ENCODE data around the gene RPAP2.

RPAP2 gene

DNA sequence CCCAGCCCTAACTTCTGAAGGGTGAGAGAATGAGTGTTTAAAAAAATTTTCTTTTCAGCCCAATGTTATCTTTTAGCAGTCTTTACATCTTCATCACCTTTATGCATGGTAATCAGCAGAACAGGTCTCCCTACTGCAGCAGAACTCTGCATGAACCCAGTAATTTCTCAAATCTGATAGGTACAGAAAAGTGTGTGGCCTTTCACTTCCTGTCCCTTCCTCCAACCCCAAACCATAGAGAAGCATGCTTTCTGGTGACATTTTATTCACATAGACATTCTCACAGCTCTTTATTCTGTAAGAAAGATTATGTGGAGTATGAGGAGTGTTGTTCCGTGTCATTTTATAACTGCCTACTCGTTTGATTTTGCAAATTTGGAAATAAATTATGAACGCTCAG lies 68.6 kb downstream of the RPAP2 start:
- no peak for ATAC-seq
- TF ChIP-seq BACH2 (CRISPR knock-in tag; IDR thresholded peaks at IDR 0.05; ENCODE audit: borderline replicate concordance) (no peak), ISL1 (CRISPR knock-in tag; IDR thresholded peaks at IDR 0.05) (no peak), CSDC2 (CRISPR knock-in tag; IDR thresholded peaks at IDR 0.05) (no peak), ZC3H10 (CRISPR knock-in tag; IDR thresholded peaks at IDR 0.05) (no peak), TCF4 (CRISPR knock-in tag; IDR thresholded peaks at IDR 0.05; ENCODE audit: borderline replicate concordance) (no peak), SNAI2 (CRISPR knock-in tag; IDR thresholded peaks at IDR 0.05) (no peak), PPARA (CRISPR knock-in tag; IDR thresholded peaks at IDR 0.05; ENCODE audit: borderline replicate concordance) (no peak), TOX (CRISPR knock-in tag; IDR thresholded peaks at IDR 0.05; ENCODE audit: borderline replicate concordance) (no peak), RARB (CRISPR knock-in tag; IDR thresholded peaks at IDR 0.05) (no peak), ZNF8 (CRISPR knock-in tag; IDR thresholded peaks at IDR 0.05) (no peak), ZFP3 (CRISPR knock-in tag; IDR thresholded peaks at IDR 0.05) (no peak), GLIS3 (CRISPR knock-in tag; IDR thresholded peaks at IDR 0.05) (no peak), ZNF565 (CRISPR knock-in tag; conservative IDR thresholded peaks at IDR 0.05; ENCODE audit: low read depth) (no peak), ZNF70 (CRISPR knock-in tag; IDR thresholded peaks at IDR 0.05) (no peak), OSR1 (CRISPR knock-in tag; IDR thresholded peaks at IDR 0.05) (no peak), ARNTL (CRISPR knock-in tag; IDR thresholded peaks at IDR 0.05; ENCODE audit: borderline replicate concordance, low read depth) (no peak)
- TF ChIP-seq, protein P1, sequence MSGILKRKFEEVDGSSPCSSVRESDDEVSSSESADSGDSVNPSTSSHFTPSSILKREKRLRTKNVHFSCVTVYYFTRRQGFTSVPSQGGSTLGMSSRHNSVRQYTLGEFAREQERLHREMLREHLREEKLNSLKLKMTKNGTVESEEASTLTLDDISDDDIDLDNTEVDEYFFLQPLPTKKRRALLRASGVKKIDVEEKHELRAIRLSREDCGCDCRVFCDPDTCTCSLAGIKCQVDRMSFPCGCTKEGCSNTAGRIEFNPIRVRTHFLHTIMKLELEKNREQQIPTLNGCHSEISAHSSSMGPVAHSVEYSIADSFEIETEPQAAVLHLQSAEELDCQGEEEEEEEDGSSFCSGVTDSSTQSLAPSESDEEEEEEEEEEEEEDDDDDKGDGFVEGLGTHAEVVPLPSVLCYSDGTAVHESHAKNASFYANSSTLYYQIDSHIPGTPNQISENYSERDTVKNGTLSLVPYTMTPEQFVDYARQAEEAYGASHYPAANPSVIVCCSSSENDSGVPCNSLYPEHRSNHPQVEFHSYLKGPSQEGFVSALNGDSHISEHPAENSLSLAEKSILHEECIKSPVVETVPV (CRISPR knock-in tag; IDR thresholded peaks at IDR 0.05), result no peak
- TF ChIP-seq, protein P2, sequence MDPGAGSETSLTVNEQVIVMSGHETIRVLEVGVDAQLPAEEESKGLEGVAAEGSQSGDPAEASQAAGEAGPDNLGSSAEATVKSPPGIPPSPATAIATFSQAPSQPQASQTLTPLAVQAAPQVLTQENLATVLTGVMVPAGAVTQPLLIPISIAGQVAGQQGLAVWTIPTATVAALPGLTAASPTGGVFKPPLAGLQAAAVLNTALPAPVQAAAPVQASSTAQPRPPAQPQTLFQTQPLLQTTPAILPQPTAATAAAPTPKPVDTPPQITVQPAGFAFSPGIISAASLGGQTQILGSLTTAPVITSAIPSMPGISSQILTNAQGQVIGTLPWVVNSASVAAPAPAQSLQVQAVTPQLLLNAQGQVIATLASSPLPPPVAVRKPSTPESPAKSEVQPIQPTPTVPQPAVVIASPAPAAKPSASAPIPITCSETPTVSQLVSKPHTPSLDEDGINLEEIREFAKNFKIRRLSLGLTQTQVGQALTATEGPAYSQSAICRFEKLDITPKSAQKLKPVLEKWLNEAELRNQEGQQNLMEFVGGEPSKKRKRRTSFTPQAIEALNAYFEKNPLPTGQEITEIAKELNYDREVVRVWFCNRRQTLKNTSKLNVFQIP (CRISPR knock-in tag; IDR thresholded peaks at IDR 0.05; ENCODE audit: borderline replicate concordance, low read depth), result no peak
- TF ChIP-seq, protein P3, sequence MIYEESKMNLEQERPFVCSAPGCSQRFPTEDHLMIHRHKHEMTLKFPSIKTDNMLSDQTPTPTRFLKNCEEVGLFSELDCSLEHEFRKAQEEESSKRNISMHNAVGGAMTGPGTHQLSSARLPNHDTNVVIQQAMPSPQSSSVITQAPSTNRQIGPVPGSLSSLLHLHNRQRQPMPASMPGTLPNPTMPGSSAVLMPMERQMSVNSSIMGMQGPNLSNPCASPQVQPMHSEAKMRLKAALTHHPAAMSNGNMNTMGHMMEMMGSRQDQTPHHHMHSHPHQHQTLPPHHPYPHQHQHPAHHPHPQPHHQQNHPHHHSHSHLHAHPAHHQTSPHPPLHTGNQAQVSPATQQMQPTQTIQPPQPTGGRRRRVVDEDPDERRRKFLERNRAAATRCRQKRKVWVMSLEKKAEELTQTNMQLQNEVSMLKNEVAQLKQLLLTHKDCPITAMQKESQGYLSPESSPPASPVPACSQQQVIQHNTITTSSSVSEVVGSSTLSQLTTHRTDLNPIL (CRISPR knock-in tag; IDR thresholded peaks at IDR 0.05; ENCODE audit: low read depth), result no peak
- TF ChIP-seq, protein P4, sequence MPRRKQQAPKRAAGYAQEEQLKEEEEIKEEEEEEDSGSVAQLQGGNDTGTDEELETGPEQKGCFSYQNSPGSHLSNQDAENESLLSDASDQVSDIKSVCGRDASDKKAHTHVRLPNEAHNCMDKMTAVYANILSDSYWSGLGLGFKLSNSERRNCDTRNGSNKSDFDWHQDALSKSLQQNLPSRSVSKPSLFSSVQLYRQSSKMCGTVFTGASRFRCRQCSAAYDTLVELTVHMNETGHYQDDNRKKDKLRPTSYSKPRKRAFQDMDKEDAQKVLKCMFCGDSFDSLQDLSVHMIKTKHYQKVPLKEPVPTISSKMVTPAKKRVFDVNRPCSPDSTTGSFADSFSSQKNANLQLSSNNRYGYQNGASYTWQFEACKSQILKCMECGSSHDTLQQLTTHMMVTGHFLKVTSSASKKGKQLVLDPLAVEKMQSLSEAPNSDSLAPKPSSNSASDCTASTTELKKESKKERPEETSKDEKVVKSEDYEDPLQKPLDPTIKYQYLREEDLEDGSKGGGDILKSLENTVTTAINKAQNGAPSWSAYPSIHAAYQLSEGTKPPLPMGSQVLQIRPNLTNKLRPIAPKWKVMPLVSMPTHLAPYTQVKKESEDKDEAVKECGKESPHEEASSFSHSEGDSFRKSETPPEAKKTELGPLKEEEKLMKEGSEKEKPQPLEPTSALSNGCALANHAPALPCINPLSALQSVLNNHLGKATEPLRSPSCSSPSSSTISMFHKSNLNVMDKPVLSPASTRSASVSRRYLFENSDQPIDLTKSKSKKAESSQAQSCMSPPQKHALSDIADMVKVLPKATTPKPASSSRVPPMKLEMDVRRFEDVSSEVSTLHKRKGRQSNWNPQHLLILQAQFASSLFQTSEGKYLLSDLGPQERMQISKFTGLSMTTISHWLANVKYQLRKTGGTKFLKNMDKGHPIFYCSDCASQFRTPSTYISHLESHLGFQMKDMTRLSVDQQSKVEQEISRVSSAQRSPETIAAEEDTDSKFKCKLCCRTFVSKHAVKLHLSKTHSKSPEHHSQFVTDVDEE (CRISPR knock-in tag; IDR thresholded peaks at IDR 0.05), result no peak

DNA sequence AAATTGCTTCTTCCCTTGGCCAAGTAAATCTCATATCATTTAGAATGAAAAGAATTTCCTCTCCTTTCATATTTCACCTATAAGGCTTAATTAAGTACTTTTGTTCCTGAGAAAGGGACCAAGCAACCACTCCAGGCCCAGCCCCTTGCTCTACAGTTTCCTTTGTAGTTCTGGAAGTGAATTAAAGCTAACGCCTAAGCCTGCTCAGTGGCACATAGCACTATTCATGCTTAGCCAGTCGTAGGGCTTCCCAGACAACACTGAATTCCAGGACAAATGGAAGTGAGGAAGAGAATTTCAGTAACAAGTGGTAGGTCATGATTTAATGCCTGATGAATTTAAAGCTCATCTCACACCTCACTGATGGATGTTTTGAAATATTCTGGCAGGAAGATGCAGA lies 73.3 kb downstream of the RPAP2 start:
- ATAC-seq, result no peak

More for the DNA sequence above, 73.3 kb downstream of the RPAP2 start:
- TF ChIP-seq ZFP30 (CRISPR knock-in tag; IDR thresholded peaks at IDR 0.05) (no peak), ESRRG (CRISPR knock-in tag; IDR thresholded peaks at IDR 0.05) (no peak), CSDC2 (CRISPR knock-in tag; IDR thresholded peaks at IDR 0.05) (no peak), ARNTL (CRISPR knock-in tag; IDR thresholded peaks at IDR 0.05; ENCODE audit: borderline replicate concordance, low read depth) (no peak), PPARA (CRISPR knock-in tag; IDR thresholded peaks at IDR 0.05; ENCODE audit: borderline replicate concordance) (no peak)
- TF ChIP-seq, protein P3 (CRISPR knock-in tag; IDR thresholded peaks at IDR 0.05; ENCODE audit: low read depth), result no peak
- TF ChIP-seq, protein P4 (CRISPR knock-in tag; IDR thresholded peaks at IDR 0.05), result no peak

Measured in SK-N-SH treated with all-trans-retinoic acid at 6 μM for 48 hours (cell line).